ENCODE data around the gene MYLK4. TPM values are rescaled to one million over a fixed set of nuclear protein-coding genes. Genes with fewer than 3 reads are reported as not detected.

The MYLK4 gene
- total and polyA plus RNA-seq, 2 of the 13 experiments (the other 11 are each of a cell fraction or from before 2014, with no cell fraction given) = 0.26 to 0.29 TPM

DNA sequence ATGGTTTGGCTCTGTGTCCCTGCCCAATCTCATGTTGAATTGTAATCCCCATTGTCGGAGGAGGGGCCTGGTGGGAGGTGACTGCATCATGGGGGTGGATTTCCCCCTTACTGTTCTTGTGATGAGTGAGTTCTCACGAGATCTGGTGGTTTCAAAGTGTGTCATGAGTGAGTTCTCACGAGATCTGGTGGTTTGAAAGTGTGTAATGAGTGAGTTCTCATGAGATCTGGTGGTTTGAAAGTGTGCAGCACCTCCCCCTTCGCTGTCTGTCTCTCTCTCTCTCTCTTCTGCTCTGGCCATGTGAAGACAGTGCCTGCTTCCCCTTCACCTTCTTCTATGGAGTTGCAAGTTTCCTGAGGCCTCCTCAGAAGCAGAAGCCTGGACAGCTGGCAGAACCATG is 87.6 kb downstream of the MYLK4 start:
- Histone ChIP-seq H3K4me1 (ENCODE audit: insufficient read depth, low read length) (peaks cover 30% of the 10 kb centered on the region), H3K4me3 (replicated peaks in 1 of 3; ENCODE audit: insufficient read depth in 1 of 3, low read depth in 2 of 3, low read length in 3 of 3) (no peak overlapping the region), H3K4me2 (ENCODE audit: low read depth, low read length) (no peak overlapping the region), H4K20me1 (ENCODE audit: insufficient read depth, low read length) (no peaks in the 10 kb centered on the region), H2AFZ (ENCODE audit: low read length) (no peak overlapping the region), H3K9ac (ENCODE audit: insufficient read depth, low read depth, low read length) (no peak overlapping the region), H3K27ac (ENCODE audit: extremely low read length, insufficient read depth, low read length) (no peak overlapping the region), H3K27me3 (ENCODE audit: control insufficient read depth in 1 of 2, insufficient read depth in 2 of 2, low read length in 2 of 2) (peaks cover 1 to 9% of the 10 kb centered on the region in 2 experiments; a peak in 2 of 5 replicates), H3K36me3 (replicated peaks in 1 of 2; ENCODE audit: control insufficient read depth in 1 of 2, insufficient read depth in 2 of 2, low read length in 2 of 2) (no peaks in the 10 kb centered on the region), H3K9me3 (ENCODE audit: low read length) (no peaks in the 10 kb centered on the region), H3K79me2 (ENCODE audit: insufficient read depth, low read length) (no peaks in the 10 kb centered on the region)
- ATAC-seq (no peak), DNase-seq (ENCODE audit: low spot score) (no peak), FAIRE-seq (no peak)
- intact Hi-C loops (cut with micrococcal nuclease; ENCODE audit: unreplicated experiment) (no loop called here), in situ Hi-C loops (cut with HindIII; ENCODE audit: extremely low pct_ligation_motif_present, low pct_unique_long_range_greater_than_20kb) (no loop called here)
- no TSS peak for BruUV-seq (replicated peaks)
- CTCF ChIA-PET (ENCODE audit: low intra/inter-chr PET ratio, low total read pairs) = no interaction called here
- TF ChIP-seq CHD2 (IDR thresholded peaks at IDR 0.05; ENCODE audit: low read depth, low read length) = peak; percentile 71
- TF ChIP-seq, protein P1, sequence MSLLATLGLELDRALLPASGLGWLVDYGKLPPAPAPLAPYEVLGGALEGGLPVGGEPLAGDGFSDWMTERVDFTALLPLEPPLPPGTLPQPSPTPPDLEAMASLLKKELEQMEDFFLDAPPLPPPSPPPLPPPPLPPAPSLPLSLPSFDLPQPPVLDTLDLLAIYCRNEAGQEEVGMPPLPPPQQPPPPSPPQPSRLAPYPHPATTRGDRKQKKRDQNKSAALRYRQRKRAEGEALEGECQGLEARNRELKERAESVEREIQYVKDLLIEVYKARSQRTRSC (CRISPR knock-in tag; IDR thresholded peaks at IDR 0.05; ENCODE audit: low read depth) = no peak
- POLR2A ChIA-PET = no interaction called here
- 36% methylated on average over 4 of the region's 4 CpGs for WGBS (ENCODE audit: low lambda C conversion rate)

DNA sequence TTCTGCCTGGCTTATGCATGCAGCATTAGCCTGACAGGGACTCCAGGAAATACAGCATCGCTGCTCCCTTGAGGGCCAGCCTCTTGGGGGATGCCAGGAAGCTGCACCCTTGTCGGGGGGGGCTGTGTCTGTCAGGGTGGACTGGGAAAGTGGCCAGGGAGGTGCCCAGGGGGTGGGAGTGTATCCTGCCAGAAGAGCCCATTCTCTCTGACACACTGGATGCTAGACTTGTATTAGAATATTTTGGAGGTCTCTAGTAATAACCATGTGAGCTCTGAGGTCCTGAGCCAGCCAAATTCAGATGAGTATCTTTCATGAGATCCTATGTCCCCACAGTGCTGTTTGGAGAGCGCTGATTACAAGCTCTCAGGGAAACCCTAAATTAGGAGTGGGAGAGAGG is 89.1 kb downstream of the MYLK4 start:
- no peak for ATAC-seq
- no peak for DNase-seq (ENCODE audit: low spot score)
- no peak for FAIRE-seq
- H3K4me3 ChIP-seq (replicated peaks in 1 of 3; ENCODE audit: insufficient read depth in 1 of 3, low read depth in 2 of 3, low read length in 3 of 3) = no peak overlapping the region
- no peaks in the 10 kb centered on the region for H3K79me2 ChIP-seq (ENCODE audit: insufficient read depth, low read length)
- intact Hi-C loops (cut with micrococcal nuclease; ENCODE audit: unreplicated experiment) (no loop called here), in situ Hi-C loops (cut with HindIII; ENCODE audit: extremely low pct_ligation_motif_present, low pct_unique_long_range_greater_than_20kb) (no loop called here)
- H3K27me3 ChIP-seq (ENCODE audit: control insufficient read depth in 1 of 2, insufficient read depth in 2 of 2, low read length in 2 of 2) = peaks cover 1 to 9% of the 10 kb centered on the region in 2 experiments; a peak in 2 of 5 replicates
- peaks cover 15% of the 10 kb centered on the region for H3K4me1 ChIP-seq (ENCODE audit: insufficient read depth, low read length)
- ChIA-PET POLR2A (no interaction called here), CTCF (ENCODE audit: low intra/inter-chr PET ratio, low total read pairs) (no interaction called here)
- no peaks in the 10 kb centered on the region for H4K20me1 ChIP-seq (ENCODE audit: insufficient read depth, low read length)
- no peak overlapping the region for H3K27ac ChIP-seq (ENCODE audit: extremely low read length, insufficient read depth, low read length)
- no peaks in the 10 kb centered on the region for H3K9me3 ChIP-seq (ENCODE audit: low read length)
- H3K4me2 ChIP-seq (ENCODE audit: low read depth, low read length) = no peak overlapping the region
- no TSS peak for BruUV-seq (replicated peaks)
- H3K36me3 ChIP-seq (replicated peaks in 1 of 2; ENCODE audit: control insufficient read depth in 1 of 2, insufficient read depth in 2 of 2, low read length in 2 of 2) = no peaks in the 10 kb centered on the region
- no peak overlapping the region for H3K9ac ChIP-seq (ENCODE audit: insufficient read depth, low read depth, low read length)
- H2AFZ ChIP-seq (ENCODE audit: low read length) = no peak overlapping the region
- WGBS (ENCODE audit: low lambda C conversion rate) = 46% methylated on average over 3 of the region's 3 CpGs
- TF ChIP-seq TMF1 (CRISPR knock-in tag; IDR thresholded peaks at IDR 0.05; ENCODE audit: low read depth) (no peak), ZNF34 (CRISPR knock-in tag; IDR thresholded peaks at IDR 0.05; ENCODE audit: borderline replicate concordance) (no peak), SNRNP70 (IDR thresholded peaks at IDR 0.05; ENCODE audit: low read depth, low read length) (no peak), YEATS4 (CRISPR knock-in tag; IDR thresholded peaks at IDR 0.05; ENCODE audit: borderline replicate concordance) (no peak), TEAD3 (CRISPR knock-in tag; optimal IDR thresholded peaks at IDR 0.05; ENCODE audit: borderline replicate concordance) (no peak), HMGA1 (CRISPR knock-in tag; conservative IDR thresholded peaks at IDR 0.05) (no peak), ZNF20 (CRISPR knock-in tag; IDR thresholded peaks at IDR 0.05) (no peak), MBNL3 (CRISPR knock-in tag; conservative IDR thresholded peaks at IDR 0.05) (no peak), TARDBP (CRISPR knock-in tag; IDR thresholded peaks at IDR 0.05) (no peak)
- TF ChIP-seq, protein P2, sequence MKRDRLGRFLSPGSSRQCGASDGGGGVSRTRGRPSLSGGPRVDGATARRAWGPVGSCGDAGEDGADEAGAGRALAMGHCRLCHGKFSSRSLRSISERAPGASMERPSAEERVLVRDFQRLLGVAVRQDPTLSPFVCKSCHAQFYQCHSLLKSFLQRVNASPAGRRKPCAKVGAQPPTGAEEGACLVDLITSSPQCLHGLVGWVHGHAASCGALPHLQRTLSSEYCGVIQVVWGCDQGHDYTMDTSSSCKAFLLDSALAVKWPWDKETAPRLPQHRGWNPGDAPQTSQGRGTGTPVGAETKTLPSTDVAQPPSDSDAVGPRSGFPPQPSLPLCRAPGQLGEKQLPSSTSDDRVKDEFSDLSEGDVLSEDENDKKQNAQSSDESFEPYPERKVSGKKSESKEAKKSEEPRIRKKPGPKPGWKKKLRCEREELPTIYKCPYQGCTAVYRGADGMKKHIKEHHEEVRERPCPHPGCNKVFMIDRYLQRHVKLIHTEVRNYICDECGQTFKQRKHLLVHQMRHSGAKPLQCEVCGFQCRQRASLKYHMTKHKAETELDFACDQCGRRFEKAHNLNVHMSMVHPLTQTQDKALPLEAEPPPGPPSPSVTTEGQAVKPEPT (CRISPR knock-in tag; IDR thresholded peaks at IDR 0.05; ENCODE audit: low read depth) = no peak
- TF ChIP-seq, protein P3, sequence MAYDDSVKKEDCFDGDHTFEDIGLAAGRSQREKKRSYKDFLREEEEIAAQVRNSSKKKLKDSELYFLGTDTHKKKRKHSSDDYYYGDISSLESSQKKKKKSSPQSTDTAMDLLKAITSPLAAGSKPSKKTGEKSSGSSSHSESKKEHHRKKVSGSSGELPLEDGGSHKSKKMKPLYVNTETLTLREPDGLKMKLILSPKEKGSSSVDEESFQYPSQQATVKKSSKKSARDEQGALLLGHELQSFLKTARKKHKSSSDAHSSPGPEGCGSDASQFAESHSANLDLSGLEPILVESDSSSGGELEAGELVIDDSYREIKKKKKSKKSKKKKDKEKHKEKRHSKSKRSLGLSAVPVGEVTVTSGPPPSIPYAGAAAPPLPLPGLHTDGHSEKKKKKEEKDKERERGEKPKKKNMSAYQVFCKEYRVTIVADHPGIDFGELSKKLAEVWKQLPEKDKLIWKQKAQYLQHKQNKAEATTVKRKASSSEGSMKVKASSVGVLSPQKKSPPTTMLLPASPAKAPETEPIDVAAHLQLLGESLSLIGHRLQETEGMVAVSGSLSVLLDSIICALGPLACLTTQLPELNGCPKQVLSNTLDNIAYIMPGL (CRISPR knock-in tag; IDR thresholded peaks at IDR 0.05; ENCODE audit: borderline replicate concordance in 1 of 2, low read depth in 1 of 2) = no peak
- TF ChIP-seq, protein P4, sequence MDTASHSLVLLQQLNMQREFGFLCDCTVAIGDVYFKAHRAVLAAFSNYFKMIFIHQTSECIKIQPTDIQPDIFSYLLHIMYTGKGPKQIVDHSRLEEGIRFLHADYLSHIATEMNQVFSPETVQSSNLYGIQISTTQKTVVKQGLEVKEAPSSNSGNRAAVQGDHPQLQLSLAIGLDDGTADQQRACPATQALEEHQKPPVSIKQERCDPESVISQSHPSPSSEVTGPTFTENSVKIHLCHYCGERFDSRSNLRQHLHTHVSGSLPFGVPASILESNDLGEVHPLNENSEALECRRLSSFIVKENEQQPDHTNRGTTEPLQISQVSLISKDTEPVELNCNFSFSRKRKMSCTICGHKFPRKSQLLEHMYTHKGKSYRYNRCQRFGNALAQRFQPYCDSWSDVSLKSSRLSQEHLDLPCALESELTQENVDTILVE (CRISPR knock-in tag; IDR thresholded peaks at IDR 0.05) = no peak

Measured in HepG2 (cell line).